Breast epithelium (tissue), 3 donors: ENCODE measurements around the gene ATXN3L.

Source experiments
- POLR2A ChIP-seq: fragments of 450-650 bp; IDR thresholded peaks from one replicate; pipeline ENCODE4 v1.6.1; 2016; ENCODE audit warnings: antibody characterized with exemption, mild to moderate bottlenecking, moderate library complexity
- TF ChIP-seq, protein P1 (sequence below), 3 donors: fragments of 450-650 bp; IDR thresholded peaks; one replicate each; pipeline ENCODE4 v1.5.1; 2016 to 2017; ENCODE audit warnings: antibody characterized with exemption in 3 of 3, mild to moderate bottlenecking in 3 of 3, moderate library complexity in 3 of 3

DNA sequence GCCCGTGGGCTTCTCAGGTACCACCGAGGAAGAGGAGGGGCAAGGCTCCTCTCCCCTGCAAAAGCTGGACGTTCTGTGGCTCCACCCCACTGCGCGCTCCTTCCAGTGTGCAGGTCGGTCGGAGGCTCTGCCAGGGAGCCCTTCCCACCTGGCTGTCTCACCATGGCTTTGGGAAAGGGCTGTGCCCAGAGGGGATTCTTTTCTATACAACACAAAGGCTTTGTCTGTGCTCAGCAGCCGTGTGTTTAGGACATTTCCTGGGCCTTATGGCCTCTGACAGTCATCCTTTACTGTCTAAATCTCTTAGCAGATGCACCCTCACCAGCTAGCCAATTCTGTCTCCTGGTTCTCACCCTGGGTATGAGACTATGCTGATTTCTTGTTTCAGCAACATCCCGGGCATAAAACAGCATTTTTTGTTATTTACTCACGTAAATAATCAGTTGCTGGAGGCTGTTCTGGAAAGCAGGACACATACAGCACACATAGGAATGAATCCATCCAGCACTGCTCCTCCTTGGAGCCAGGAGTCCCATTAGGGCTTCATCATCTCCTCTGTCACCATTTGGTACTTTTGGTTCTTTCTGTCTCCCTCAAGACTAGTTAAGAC lies 20.4 kb upstream of the ATXN3L start:
- TF ChIP-seq, protein P1, sequence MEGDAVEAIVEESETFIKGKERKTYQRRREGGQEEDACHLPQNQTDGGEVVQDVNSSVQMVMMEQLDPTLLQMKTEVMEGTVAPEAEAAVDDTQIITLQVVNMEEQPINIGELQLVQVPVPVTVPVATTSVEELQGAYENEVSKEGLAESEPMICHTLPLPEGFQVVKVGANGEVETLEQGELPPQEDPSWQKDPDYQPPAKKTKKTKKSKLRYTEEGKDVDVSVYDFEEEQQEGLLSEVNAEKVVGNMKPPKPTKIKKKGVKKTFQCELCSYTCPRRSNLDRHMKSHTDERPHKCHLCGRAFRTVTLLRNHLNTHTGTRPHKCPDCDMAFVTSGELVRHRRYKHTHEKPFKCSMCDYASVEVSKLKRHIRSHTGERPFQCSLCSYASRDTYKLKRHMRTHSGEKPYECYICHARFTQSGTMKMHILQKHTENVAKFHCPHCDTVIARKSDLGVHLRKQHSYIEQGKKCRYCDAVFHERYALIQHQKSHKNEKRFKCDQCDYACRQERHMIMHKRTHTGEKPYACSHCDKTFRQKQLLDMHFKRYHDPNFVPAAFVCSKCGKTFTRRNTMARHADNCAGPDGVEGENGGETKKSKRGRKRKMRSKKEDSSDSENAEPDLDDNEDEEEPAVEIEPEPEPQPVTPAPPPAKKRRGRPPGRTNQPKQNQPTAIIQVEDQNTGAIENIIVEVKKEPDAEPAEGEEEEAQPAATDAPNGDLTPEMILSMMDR (IDR thresholded peaks at IDR 0.05): no peak
- TF ChIP-seq POLR2A: no peak
